Measurements from ENCODE around the gene CHODL.

The CHODL gene

DNA sequence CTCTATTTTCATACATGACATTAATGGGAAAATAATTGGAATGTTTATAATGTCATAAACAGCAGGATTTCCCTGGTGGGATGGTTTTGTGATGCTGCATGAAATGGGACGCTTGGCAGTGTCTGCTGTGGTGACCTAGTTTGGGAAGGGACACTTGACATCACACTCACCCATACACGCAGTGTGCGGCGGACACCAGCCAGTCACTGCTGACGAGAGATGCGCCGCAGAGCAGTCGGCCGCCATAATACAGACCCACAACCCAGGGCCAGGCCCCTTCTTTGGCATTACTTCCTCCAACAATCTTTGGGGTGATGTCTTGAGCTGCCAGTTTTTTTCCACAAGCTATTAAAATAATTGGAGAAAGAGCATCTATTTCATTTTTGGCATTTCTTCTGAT is 49.5 kb downstream of the CHODL start:
- DNase-seq: no peak

DNA sequence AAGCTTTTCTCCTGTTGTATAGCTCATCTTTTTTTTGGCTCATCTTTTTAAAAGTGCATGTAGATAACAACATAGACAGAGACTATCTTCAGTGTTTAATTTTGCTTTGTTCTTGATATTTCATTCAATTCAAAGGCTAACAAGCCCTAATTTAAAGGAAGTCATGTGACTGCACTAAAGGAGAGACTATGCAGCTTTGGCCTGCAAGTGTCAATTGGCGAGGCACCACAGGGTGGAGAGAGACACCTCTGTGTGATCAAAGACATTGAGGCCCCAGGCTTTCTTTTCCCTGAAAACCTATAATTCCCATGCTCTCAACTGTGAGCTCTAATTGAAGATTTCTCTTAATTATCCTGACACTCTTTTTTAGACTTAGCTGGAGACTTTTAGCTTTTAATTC is 53.6 kb downstream of the CHODL start:
- no peak for DNase-seq

Measured in islet precursor cell (in vitro differentiated cells).